ENCODE measurements around the gene CD52. TPM values are rescaled to one million over a fixed set of nuclear protein-coding genes. Genes with fewer than 3 reads are reported as not detected.

Gene CD52
- total and polyA plus RNA-seq, 2 donors (not counting 3 experiments of a cell fraction or from before 2014, with no cell fraction given), result not detected

- H2AFZ ChIP-seq (ENCODE audit: low read depth, low read length), result no peak overlapping the region
- dilution Hi-C loops (cut with MboI; ENCODE audit: extremely low pct_ligation_motif_present, low sequenced_read_pairs), result no loop called here
- ChIA-PET CTCF (interaction anchor here (1.0 to 1.5 kb wide), 3 partner anchors 14 to 67 kb away, joined by 3 to 5 read pairs (median 3); no protein-coding TSS in a partner anchor), POLR2A (no interaction called here)
- H4K20me1 ChIP-seq (replicated peaks; ENCODE audit: control insufficient read depth, extremely low read depth, insufficient read depth, low read length), result no peaks in the 10 kb centered on the region
- H3K27ac ChIP-seq (ENCODE audit: insufficient read depth, low read depth, low read length), result no peak overlapping the region
- intact Hi-C loops (cut with micrococcal nuclease), result no loop called here
- H3K79me2 ChIP-seq (ENCODE audit: control insufficient read depth, insufficient read depth, low read length), result no peaks in the 10 kb centered on the region
- no peak for FAIRE-seq
- H3K27me3 ChIP-seq (ENCODE audit: control insufficient read depth in 2 of 2, insufficient read depth in 2 of 2, low read length in 2 of 2), result no peaks in the 10 kb centered on the region
- no TSS peak for BruUV-seq (replicated peaks)
- no peaks in the 10 kb centered on the region for H3K9me1 ChIP-seq (replicated peaks; ENCODE audit: control insufficient read depth, extremely low read depth, insufficient read depth, low read length)
- no peaks in the 10 kb centered on the region for H3K36me3 ChIP-seq (ENCODE audit: control insufficient read depth in 2 of 2, extremely low read depth in 1 of 2, insufficient read depth in 2 of 2, low read length in 2 of 2)
- H3K4me3 ChIP-seq (replicated peaks in 1 of 3; ENCODE audit: insufficient read depth in 1 of 3, low read depth in 1 of 3, low read length in 3 of 3), result no peak overlapping the region
- no peaks in the 10 kb centered on the region for H3K9me3 ChIP-seq (replicated peaks; ENCODE audit: control insufficient read depth, insufficient read depth, low read length)
- H3K9ac ChIP-seq (replicated peaks; ENCODE audit: extremely low read depth, insufficient read depth, low read length), result no peak overlapping the region
- TF ChIP-seq FOS (IDR thresholded peaks at IDR 0.05; ENCODE audit: borderline replicate concordance, insufficient read depth, low read length) (no peak), MYC (IDR thresholded peaks at IDR 0.05; ENCODE audit: low read depth, low read length) (no peak), POLR2AphosphoS5 (IDR thresholded peaks at IDR 0.05; ENCODE audit: insufficient read depth, low read depth, low read length) (no peak), MAX (IDR thresholded peaks at IDR 0.05; ENCODE audit: insufficient read depth, insufficient read length) (no peak), POLR2A (IDR thresholded peaks at IDR 0.05; ENCODE audit: low read depth, low read length) (no peak), GATA2 (IDR thresholded peaks at IDR 0.05; ENCODE audit: insufficient read depth, insufficient read length, low read depth, low read length) (no peak), EZH2 (IDR thresholded peaks at IDR 0.05; ENCODE audit: borderline replicate concordance, low read depth, low read length, severe bottlenecking) (no peak), JUN (IDR thresholded peaks at IDR 0.05; ENCODE audit: borderline replicate concordance, insufficient read depth, insufficient read length, low read depth) (no peak)
- TF ChIP-seq, protein P1, sequence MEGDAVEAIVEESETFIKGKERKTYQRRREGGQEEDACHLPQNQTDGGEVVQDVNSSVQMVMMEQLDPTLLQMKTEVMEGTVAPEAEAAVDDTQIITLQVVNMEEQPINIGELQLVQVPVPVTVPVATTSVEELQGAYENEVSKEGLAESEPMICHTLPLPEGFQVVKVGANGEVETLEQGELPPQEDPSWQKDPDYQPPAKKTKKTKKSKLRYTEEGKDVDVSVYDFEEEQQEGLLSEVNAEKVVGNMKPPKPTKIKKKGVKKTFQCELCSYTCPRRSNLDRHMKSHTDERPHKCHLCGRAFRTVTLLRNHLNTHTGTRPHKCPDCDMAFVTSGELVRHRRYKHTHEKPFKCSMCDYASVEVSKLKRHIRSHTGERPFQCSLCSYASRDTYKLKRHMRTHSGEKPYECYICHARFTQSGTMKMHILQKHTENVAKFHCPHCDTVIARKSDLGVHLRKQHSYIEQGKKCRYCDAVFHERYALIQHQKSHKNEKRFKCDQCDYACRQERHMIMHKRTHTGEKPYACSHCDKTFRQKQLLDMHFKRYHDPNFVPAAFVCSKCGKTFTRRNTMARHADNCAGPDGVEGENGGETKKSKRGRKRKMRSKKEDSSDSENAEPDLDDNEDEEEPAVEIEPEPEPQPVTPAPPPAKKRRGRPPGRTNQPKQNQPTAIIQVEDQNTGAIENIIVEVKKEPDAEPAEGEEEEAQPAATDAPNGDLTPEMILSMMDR (IDR thresholded peaks at IDR 0.05; ENCODE audit: extremely low read depth in 1 of 2, insufficient read depth in 1 of 2, low read depth in 1 of 2, low read length in 2 of 2), result no peak
- H3K4me2 ChIP-seq (ENCODE audit: insufficient read depth, low read length), result no peak overlapping the region
- no peak for DNase-seq (ENCODE audit: low read depth, low spot score)
- peaks cover 15% of the 10 kb centered on the region for H3K4me1 ChIP-seq (ENCODE audit: control insufficient read depth, extremely low read depth, insufficient read depth, low read length)
These were observed 32.1 kb downstream of the CD52 start for GRCh38 chr1:26349877-26350244.
